C4-2B (cell line): ENCODE results near the gene RET.

Experiments used
- H3K27ac ChIP-seq: fragments of 450-650 bp; 2 replicates; pipeline ENCODE4 v1.5.1; 2017
- CTCF ChIP-seq: fragments of 450-650 bp; conservative IDR thresholded peaks from 2 replicates; pipeline ENCODE4 v1.5.1; 2017; ENCODE audit warnings: mild to moderate bottlenecking
- ZFX ChIP-seq: fragments of 450-650 bp; IDR thresholded peaks from 2 replicates; pipeline ENCODE4 v1.6.1; 2017

RET gene

DNA sequence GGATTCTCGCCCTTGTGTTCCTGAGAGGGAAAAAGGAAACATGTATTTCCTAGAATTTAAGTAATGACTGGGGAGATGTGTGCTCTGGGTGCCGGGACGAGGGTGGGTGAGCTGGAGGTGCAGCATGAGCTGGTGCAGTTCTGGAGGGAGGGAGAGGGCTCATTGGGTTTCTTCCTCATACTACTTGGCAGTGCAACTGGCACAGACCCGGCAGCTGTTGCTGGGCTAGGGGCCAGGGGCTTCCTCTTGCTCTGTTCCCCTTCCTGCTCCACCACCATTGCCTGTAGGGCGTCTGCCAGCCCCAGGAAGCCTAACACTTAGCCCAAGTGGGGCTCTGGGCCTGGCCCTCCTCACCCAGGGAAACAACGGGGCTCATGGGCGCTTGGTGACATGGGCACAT, 5.9 kb downstream of the RET start:
- TF ChIP-seq ZFX (no peak), CTCF (no peak)
- peak overlapping the region; percentile 31; the same call in 1 of the 2 replicates for H3K27ac ChIP-seq

- H3K27ac ChIP-seq = peak overlapping the region; percentile 31; the same call in 1 of the 2 replicates
- TF ChIP-seq ZFX (no peak), CTCF (no peak)
Measured at GRCh38 chr10:43083764-43084163, 6.9 kb downstream of the RET start.

DNA sequence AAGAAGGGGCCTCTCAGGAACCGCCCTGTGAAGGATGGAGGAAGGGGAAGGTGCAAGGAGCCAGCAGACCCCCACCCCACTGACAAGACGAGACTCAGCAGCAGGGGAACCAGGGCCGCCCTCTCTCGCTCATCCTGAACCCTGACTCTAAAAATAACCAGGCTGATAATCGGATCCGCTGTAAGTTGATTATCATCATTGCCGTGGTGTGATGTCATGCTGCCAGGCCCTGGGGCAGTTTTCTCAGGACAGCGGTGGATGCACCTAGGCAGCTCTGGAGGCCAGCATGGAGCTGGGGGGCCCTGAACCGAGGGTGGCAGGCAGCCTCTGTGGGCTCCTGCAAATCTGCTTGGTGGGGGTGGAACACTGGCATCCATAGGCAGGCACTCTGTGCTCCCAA, 7.9 kb downstream of the RET start:
- no peak overlapping the region for H3K27ac ChIP-seq
- TF ChIP-seq ZFX (no peak), CTCF (no peak)

DNA sequence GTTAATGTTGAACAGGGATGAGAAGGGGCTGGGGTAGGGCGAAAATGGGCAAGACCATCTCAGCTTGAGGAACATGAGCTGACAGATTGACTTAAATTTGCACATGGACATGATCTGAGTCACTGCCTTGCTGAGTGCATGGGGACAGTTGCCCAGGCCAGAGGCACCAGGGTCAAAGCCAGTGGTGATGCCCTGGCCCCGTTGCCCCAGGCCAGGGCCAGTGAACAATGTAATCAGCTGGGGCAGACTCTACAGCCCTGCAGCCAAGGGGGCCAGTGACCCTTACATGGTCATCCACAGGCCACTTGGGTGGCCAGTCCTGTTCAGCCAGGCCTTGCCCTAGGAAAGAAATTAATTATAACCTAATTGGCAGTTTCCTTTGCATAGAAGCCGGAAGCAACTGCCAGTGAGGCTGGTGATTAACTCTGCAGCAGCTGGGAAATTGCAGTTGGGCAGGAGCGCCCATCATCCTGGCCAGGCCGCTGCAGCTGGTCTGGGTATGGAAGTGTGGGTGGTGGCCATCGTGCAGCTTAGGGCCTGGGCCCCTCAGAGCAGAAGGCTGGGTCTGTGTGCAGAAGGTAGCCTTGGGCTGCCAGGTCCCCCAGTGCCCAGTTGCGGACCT, 9.6 kb downstream of the RET start:
- TF ChIP-seq CTCF (no peak), ZFX (no peak)
- H3K27ac ChIP-seq = no peak overlapping the region

DNA sequence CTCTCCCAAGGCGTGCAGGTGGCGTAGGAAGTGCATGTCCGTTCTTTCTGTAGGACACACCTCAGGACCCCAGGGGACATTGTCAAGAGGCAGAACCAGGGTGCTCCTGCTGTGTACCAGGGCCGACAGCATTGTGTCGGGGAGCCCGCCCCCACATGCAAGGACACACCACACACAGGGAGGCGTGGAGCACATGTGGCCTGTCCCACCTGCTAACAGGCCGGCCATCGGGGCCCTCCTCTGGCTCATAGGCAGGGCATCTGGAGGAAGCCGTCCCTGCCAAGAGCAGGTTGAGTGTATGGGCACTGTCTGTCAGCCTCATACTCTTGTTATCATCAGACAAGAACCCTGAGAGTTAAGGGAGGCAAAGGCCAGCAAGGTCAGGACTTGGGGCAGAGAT, 12.7 kb downstream of the RET start:
- TF ChIP-seq ZFX (no peak), CTCF (no peak)
- no peak overlapping the region for H3K27ac ChIP-seq

GRCh38 chr10:43090188-43090587, 13.3 kb downstream of the RET start:
- H3K27ac ChIP-seq = no peak overlapping the region
- TF ChIP-seq ZFX = no peak
- no peak for TF ChIP-seq CTCF

- no peak for TF ChIP-seq ZFX
- TF ChIP-seq CTCF = no peak
- H3K27ac ChIP-seq = no peak overlapping the region
Measured at GRCh38 chr10:43090664-43091063, 13.8 kb downstream of the RET start.
